Colon (tissue), 2 donors: Measurements from ENCODE around the gene WWOX.

Experiments used
- FAIRE-seq: peaks from 2 replicates; lab custom pipeline; 2012; peaks lifted over from hg19 to GRCh38; lab: Jason Lieb, UNC
- donor health status: control.
- donor health status: control.

WWOX gene

DNA sequence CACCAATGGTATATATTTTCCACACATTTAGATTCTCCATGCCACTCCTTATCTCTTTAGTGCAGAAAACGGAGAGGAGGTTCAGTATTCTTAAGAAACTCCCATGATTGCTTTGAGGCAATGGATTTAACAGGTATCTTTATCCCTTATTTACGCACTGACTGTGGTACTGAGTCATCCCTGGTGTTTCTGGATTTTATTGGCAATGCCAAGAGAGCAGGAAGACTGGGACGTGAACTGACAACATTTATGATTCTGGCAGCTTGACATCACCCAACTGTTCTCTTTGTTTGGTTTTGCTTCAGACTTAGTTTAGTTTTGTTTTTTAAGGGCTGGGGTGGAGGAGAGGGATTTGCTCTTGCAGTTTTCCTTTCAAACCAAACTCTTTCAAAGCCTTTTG lies 131.4 kb downstream of the WWOX start:
- no peak for FAIRE-seq

DNA sequence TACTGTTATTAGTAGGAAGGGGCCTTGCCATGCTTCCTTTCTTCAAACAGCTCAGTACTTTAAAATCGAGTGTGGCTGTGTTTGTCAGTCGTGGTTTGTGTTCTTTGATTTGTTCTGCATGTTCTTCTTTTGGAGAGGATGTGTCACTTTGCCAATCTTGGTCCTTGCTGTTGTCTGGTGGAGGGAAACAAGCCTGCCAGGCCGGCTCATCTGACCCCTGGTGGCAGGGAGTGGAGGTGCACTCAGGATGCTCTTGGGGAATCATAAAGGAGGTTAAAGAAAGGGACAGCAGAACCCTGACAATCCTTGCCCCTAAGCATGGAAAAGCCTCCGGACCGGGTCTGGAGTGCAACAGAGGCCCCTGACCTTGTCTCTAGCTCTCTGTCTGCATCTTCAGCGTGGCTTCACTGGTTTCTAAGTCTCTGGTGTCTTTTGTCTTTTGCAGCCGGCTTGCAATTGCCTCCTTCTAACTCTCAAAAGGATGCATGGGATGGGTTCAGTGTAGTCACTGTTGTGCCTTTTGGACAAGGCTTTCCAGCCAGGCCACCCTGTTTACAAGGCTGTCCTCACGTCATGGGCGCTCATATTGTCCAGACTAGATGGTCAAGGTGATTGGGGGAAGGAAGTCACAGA lies 135.8 kb downstream of the WWOX start:
- FAIRE-seq = no peak

DNA sequence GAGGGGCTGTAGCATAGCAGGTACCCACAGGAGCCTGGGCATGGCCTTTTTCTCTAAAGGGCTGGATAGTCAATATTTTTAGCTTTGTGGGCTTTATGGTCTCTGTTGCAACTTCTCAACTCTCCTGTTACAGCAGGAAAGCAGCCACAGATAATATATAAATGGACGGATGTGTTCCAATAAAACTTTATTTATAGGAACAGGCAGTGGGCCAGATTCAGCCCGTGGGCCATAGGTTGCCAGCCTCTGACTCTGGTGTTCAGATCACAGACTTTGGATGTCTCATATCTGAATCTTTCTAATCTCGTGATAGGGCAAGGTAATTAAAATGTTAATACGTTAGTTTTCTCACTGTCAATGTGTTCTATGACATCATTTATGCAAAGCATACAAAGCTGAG lies 136.4 kb downstream of the WWOX start:
- FAIRE-seq = no peak

DNA sequence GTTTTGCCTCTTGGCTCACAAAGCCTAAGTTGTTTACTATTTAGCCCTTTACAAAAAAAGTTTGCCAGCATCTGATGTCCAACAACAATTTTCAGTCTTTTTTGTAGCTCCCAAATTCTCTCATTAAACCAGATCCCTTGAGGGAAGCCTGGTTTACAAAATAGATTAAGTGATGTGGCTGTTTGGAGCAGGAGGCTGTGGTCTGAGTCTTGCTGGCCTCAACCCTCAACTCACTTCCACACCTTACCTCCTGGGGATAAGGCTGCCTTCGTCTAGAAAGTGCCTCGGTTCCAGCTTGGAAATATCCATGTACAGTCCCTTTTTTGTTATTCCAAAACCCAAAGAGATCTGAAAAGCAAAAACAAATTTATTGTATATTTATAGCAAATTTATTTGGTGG lies 138.4 kb downstream of the WWOX start:
- FAIRE-seq = no peak

DNA sequence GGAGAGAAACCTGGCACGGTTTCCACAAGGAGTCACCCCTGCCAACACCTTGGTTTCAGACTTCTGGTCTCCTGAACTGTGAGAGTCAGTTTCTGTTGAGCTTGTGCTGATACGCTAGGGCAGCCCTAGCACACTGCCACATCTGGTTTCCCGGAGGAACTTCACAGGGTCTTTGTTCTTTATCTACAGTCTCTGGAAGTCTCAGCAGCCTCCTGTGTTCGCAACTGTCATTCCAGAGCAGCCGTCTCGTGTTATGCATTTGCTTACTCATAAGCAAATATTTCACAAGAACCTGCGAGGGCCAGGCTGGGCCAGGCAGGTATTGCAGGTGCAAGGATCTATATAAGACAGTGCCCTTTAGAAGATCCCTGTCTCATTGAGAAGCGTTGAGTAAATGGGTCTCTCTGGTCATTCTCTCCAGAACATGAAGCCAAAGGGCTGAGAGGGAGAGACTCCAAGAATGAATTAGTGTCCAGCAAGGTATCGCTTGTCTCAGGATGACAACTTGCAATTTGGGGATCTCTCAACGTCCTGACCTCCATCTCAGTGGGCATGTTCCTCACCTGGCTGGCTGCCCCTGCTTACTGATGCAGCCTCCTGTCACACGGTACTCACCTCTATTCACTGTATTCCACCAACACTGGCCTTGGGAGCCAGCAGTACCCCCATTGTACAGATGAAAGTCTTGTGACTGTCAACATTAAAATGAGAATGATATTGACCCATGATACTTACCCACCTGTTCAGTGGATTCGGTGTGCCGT lies 141.2 kb downstream of the WWOX start:
- no peak for FAIRE-seq

DNA sequence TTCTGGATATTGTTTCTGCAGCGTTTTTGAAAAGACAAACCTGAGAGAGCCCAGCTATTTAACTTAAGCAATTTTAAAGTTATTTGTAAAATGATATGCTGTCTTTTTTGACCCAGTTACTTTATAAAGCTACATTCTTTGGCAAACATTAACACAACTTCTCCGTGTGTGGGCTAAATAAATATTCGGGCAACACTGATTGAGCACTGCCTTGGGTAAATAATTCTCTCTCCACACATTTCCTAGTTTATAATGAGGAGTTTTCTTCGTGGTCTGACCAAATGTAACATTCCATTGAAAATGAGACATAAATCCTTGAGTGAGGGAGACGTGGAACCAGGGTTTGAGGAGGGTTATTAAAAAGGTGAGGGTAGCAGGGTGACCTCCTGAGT lies 142.8 kb downstream of the WWOX start:
- FAIRE-seq = no peak

DNA sequence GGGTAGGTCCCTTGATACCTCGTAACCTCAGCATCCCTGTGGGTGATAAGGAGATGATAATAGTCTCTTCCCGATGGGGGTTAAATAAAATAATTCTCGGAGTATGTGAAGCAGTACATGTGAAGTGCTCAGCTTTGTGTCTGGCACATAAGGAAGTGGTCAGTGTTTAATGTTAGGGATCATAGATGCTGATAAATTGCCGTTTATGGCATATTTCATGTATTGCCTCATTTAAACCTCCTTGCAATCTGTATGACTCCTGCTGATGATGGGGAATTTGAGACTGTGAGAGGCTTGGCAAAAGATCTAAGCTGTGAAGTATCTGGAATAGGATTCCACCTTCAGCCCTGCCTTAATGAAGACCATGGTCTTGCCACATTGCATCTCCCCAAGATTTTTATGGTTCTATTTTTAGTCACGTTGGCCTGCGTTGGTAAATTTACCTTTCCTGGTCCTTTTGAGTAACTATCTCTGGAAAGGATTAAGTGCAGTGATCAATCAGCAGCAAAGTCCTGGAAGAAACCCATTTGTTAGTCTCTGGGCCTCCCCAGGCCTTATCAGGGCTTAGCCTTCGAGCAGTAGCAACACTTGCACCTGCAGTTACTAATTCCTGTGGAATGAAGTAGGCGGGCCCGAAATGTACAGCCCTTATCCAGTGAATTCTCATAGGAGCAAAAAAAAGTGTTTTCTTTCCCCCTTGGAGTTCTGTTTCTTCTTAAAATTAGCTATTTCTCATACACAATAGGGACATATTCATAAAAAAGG lies 144.9 kb downstream of the WWOX start:
- no peak for FAIRE-seq

DNA sequence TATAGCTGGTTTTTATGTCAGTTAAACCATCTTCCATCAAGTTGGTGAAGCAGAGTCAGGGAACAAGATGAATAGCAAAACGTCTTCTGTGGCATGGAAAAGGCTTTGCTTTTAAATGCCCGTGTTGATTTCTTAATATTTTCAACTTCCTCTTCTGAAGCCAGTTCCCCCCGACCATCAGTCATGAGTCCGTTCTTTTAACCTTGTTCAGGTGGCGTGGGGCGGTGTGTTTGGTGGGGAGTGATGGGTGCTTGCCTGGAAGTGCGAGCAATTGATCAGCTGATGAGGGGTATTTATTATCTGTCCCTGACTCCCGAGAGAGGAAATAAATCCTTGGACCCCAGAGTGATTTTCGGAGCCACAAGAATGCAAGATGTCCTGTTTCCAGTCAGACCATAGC lies 147.1 kb downstream of the WWOX start:
- no peak for FAIRE-seq

DNA sequence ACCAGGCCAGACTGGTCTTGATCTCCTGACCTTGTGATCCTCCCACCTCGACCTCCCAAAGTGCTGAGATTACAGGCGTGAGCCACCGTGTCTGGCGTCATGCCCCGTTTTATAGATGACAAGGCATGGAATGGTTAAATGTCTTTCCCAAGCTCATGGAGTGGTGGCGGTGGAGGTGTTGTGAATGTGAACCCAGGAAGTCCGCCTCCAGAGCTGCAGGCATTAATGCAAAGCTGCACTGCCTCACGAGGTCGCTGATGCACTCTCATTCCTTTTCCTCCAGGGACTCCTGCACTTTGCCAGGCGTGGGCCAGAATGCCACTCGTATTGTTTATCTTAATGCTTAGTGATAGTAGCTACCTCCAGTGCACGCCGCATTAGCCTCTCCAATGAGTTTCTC lies 149.6 kb downstream of the WWOX start:
- no peak for FAIRE-seq

DNA sequence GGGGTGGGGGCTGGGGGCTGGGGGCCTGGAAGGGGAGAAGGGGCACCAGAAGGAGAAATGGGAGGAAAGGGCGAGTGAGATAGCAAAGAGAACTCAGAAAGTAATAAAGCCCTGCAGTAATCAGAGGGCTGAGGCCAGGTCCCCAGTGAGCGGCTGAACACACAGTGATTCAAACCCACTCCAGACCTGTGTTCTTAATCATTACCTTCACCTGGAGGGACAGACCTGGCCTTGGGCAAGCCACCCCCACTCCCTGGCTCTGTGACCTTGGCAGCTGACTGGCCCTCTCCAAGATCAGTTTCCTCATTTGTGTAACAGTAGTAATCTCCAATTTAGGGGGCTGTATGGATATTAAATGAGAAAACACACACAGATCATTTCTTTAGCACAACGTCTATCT lies 150.4 kb downstream of the WWOX start:
- no peak for FAIRE-seq

DNA sequence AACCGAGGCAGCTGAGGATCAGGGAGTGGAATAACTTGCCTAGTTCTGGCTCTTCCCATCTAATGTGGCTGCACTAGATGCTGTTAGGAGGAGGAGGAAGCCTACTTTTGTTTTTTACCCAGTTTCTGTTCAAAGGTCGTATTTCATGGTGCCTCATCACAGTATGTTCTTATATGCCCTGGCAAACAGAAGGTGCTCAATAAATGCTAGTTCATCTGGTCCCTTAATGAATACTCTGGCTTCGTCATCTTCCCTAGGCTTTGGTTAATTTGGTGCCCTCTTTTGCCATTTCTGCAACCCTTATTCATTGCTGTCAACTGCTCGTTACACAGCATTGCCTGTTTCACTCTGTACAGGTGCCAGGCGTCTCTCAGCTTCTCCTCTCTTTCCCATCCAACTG lies 151.7 kb downstream of the WWOX start:
- no peak for FAIRE-seq

DNA sequence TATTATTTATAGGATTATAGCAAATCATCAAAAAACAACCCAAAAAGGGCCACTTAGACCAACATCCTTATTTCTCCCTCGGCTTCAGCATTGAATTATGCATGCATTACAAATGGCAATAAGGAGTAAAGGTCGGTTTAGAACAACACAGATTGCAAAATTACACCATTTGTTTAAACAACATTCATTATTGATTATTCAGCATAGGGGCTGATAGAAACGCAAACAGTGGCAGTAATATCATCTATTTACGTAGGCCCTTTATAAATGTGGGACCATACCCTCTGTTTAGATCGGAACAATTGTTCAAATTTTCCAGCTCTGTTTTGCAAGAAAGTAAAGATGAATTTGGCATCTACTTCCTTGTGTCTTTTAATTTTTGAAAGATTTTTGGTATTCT lies 153.3 kb downstream of the WWOX start:
- no peak for FAIRE-seq

DNA sequence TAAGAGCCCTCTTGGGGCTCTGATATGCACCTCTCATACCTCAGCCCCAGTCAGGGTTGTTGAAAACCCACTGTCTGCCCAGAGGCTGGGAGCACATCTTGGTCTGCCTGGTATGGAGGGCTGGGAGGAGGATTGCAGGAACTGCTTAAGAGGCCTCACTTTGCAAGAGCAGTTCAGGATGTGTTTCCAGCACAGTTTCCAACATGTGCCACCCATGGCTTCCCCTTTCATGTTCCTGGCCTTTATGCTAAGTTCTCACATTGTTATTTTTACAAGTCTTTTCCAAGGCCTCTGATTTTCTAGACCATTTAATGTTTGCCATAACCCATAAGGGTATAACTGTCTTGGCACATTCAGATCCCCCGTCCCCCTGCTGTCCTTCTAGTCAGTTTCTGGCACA lies 155.4 kb downstream of the WWOX start:
- no peak for FAIRE-seq

DNA sequence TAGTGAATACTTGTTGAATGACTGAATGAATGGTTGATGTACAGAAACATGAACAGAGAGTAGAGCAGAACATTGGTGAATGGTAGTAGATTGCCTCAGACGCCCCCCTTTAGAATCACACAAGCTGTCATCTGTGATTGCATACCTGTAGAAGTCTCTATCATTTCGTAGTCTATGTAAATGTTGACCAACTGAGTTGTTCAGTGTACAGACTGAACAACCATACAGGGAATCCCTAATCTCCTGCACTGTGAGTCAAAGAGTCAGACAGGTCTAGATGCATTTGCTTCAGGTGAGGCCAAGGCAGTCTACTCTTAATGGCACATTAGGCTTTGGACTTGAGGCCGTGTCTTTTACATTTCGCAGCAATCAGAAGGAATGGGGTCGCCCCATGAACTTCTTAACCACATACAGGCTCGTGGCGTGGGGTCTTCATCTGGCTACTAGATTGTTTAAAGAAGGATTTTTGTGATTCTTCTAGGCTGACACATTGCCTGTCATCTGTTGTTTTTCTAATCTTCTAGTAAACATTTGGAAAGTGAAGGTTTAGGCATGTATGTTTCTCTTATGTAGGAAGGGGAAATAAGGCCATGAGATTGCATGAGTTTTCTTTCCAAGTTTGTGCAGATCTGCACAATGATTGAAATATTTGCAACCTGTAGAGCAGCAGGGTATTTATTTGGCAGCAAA lies 157.4 kb downstream of the WWOX start:
- no peak for FAIRE-seq

DNA sequence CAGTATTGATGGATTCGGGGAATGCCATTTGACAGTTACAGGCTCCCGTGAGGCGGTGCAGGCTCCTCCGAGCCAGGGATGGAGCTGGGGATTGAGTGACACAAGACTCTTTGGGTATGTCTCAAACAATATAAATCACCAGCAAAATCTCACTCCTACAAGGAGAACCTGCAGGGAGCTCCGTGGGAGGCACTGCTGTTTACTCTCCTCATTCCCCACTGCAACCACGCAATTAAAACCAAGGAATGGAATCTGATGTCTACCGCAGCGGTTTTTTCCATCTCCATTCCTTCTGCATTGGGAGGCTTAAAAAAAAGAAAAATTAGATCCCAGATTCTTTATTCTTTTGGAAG lies 157.9 kb downstream of the WWOX start:
- FAIRE-seq = no peak

DNA sequence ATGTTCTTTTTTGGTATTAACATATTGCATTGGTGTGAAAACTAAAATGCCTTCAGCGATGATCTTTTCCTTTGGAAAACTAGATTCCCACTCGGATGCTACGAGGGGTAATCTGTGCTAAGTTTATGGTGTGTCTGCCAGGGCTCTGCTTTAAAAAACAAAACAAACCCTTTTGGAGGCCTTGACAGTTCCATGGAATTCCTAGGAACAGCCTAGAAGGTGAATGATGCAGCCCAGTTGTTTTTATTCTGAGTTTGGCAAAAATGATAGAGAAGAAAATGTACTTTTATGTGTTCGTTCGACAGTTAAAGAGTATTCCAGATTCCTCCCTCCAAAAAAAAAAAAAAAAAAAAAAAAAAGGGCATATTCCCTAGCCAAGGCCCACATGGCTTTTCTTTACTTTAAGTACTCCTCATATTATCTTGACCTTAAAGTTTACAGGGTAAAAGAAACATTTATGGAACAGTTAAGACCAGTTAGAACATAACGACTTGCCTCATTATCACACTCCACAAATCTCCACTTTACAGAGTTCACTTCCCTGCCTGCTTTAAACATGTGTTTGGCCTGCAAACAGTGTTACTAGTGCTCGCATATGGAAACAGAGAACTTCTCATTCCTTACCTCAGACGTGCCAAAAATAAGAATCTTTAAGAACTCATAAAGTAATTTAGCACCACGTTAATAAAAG lies 159.1 kb downstream of the WWOX start:
- FAIRE-seq = no peak

DNA sequence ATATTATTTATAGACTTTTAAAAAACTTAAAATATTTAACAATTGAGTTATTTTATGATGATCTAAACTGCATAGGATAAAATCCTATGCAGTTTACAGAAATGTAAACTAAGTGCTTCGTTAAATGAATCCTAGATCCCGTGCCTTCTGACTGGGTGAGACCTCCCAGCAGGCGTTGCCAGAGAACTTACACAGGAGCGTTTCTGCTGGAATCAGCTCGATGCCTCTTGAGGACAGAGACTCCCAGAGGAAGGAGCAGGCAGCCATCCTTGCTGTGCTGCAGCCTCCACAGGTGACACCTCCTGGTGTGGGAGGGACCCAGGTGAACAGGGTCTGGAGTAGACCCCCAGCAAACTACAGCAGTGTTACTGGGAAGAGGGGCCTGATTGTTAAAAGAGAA lies 160.4 kb downstream of the WWOX start:
- no peak for FAIRE-seq

DNA sequence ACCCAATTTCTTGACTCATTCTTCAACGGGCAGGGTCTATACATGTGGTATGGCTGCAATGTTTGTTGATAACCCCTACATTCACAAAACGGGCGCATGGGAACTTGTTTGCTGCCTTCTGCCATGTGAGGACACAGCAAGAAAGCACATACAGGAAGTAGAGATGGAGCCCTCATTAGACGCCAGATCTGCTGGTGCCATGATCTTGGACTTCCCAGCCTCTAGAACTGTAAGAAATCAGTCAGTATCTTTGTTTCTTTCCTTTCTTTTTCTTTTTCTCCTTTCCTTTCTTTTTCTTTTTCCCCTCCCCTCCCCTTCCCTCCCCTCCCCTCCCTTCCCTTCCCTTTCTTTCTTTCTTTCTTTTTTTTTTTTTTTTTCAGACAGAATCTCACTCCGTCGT lies 165.2 kb downstream of the WWOX start:
- no peak for FAIRE-seq

DNA sequence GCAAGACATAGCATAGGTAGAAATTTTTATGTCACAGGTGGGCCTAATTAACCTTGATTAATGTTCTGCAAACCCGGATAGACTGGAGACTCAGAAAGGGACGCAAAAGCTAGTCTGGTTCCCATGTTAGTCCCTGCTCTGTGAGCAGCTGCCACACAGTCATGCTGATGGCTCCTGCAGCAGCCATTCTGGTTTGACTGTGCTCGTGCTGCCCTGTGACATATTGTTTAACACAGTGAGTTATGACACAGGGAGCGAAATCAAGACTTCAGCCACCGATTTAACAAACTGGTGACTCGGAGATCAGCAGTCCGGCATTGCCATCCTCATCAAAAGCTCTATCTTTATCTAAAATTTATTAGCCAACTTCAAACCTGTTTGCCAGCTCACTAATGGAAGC lies 169.8 kb downstream of the WWOX start:
- FAIRE-seq = no peak

DNA sequence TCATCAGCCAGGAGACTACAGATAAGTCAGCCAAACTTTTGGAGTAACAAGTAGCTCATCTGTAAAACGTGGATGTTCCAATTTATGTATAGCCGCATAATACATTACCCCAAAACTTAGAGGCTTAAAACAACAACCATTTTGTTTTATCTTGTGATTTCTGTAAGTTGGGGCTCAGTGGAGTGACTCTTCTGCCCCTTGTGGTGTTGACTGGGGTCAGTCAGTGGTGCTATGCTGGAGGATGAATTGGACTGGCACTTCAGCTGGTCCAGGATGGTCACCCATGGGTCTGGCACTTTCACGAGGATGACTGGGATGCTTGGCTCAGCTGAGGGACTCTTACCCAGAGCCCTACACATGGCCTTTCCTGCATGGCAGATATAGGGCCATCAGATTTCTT lies 172.5 kb downstream of the WWOX start:
- FAIRE-seq = no peak

DNA sequence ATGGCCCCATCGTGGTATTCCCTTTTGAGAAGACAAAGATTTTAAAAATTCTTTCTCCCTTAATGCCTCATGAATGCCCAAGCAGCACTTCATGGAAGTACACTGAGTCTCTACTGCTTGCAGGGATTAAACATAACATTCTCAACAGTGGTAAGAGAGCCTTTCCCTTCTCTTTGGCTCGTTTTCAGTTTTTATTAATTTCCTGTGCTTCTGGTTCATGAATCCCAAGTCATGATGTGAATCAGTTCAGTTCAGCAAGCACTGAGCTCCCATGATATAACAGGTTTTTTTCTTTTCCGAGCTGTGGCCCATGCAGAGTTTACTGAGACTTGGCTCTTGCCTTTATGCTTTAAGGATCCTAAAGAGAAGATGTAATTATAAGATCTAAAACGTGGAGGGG lies 175.3 kb downstream of the WWOX start:
- no peak for FAIRE-seq

DNA sequence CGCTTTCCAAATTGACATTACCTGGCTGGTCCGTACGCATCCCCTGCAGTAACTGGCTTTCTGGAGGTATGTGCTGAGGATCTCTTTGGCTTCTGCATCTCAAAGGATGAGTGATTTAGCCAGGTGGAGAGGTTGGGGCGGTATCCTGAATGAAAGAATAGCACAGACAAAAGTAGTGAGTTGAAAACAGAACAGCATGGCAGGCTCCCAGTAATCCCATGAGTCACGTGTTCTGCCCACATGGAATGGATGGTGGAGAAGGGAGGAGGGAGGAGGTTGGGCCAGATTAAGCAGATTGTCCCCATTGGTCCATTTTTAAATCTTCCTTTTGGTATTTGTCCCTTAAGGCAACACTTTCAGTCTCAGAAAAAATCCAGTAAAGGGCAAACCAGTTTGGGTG lies 176.0 kb downstream of the WWOX start:
- FAIRE-seq = no peak
